GM21786 (cell line): ENCODE data around the gene TEDC1.

ENCODE experiments used
- ATAC-seq: cut with Tn5 transposase; IDR thresholded peaks from one replicate; pipeline ENCODE4 v1.9.1; 2021; ENCODE audit not compliant: unreplicated experiment

Gene TEDC1

GRCh38 chr14:105456736-105457617, 34.1 kb upstream of the TEDC1 start:
- ATAC-seq, result no peak

- no peak for ATAC-seq
Observed at GRCh38 chr14:105458010-105458409, 33.0 kb upstream of the TEDC1 start.

GRCh38 chr14:105458571-105458970, 32.5 kb upstream of the TEDC1 start:
- no peak for ATAC-seq

- ATAC-seq, result no peak
Observed at GRCh38 chr14:105460116-105460515, 30.9 kb upstream of the TEDC1 start.

- no peak for ATAC-seq
Observed at GRCh38 chr14:105460616-105461015, 30.4 kb upstream of the TEDC1 start.

GRCh38 chr14:105461903-105462302, 29.1 kb upstream of the TEDC1 start:
- no peak for ATAC-seq

GRCh38 chr14:105464501-105464900, 26.5 kb upstream of the TEDC1 start:
- ATAC-seq, result no peak

- ATAC-seq, result no peak
Observed at GRCh38 chr14:105465209-105466031, 25.6 kb upstream of the TEDC1 start.

GRCh38 chr14:105466531-105467248, 24.4 kb upstream of the TEDC1 start:
- ATAC-seq, result no peak

- no peak for ATAC-seq
Observed at GRCh38 chr14:105467249-105467941, 23.7 kb upstream of the TEDC1 start.

GRCh38 chr14:105467942-105468471, 23.0 kb upstream of the TEDC1 start:
- no peak for ATAC-seq

- no peak for ATAC-seq
Observed at GRCh38 chr14:105468621-105469241, 22.3 kb upstream of the TEDC1 start.

GRCh38 chr14:105469456-105470349, 21.3 kb upstream of the TEDC1 start:
- ATAC-seq, result no peak

GRCh38 chr14:105470350-105471296, 20.4 kb upstream of the TEDC1 start:
- no peak for ATAC-seq

GRCh38 chr14:105471297-105471821, 19.7 kb upstream of the TEDC1 start:
- no peak for ATAC-seq

GRCh38 chr14:105471823-105472485, 19.1 kb upstream of the TEDC1 start:
- ATAC-seq, result no peak

- ATAC-seq, result no peak
Observed at GRCh38 chr14:105472486-105472991, 18.5 kb upstream of the TEDC1 start.
